HUES48 (cell line): ENCODE results near the gene PCDHA7.
A peak's percentile ranks its signal among the peaks of the same experiment; 100 is the strongest.
"Not testable (repeated sequence)": the region's sequence is repeated elsewhere in the genome, so short reads cannot be mapped to it uniquely, and the experiment has no call there.

Source experiments
- H3K27ac ChIP-seq: one replicate; pipeline ENCODE4 v1.7.0; 2013; ENCODE audit warnings: low read depth, low read length, inconsistent platforms
- H3K27me3 ChIP-seq: 2 replicates; pipeline ENCODE4 v1.6.1; 2013; ENCODE audit warnings: mild to moderate bottlenecking, low read length; ENCODE audit not compliant: control insufficient read depth, insufficient read depth
- H3K36me3 ChIP-seq: 2 replicates; pipeline ENCODE4 v1.6.1; 2013; ENCODE audit warnings: low read length; ENCODE audit not compliant: control insufficient read depth, insufficient read depth
- H3K4me1 ChIP-seq: 2 replicates; pipeline ENCODE4 v1.6.1; 2013; ENCODE audit warnings: mild to moderate bottlenecking, low read length; ENCODE audit not compliant: control insufficient read depth, insufficient read depth
- H3K4me3 ChIP-seq: 2 replicates; pipeline ENCODE4 v1.5.1; 2013; ENCODE audit warnings: mild to moderate bottlenecking, low read depth, low read length
- H3K9ac ChIP-seq: 2 replicates; pipeline ENCODE4 v1.6.1; 2013; ENCODE audit warnings: mild to moderate bottlenecking, low read depth, low read length, moderate library complexity
- H3K9me3 ChIP-seq: 2 replicates; pipeline ENCODE4 v1.6.1; 2013; ENCODE audit warnings: low read length; ENCODE audit not compliant: control insufficient read depth, insufficient read depth

Gene PCDHA7

GRCh38 chr5:140801494-140801841, 32.6 kb upstream of the PCDHA7 start:
- no peak overlapping the region; the same call in 1 of the 2 replicates for H3K4me3 ChIP-seq
- no peaks in the 10 kb centered on the region for H3K4me1 ChIP-seq
- H3K27me3 ChIP-seq, result no peaks in the 10 kb centered on the region
- H3K36me3 ChIP-seq, result no peaks in the 10 kb centered on the region
- no peak overlapping the region for H3K9ac ChIP-seq
- H3K27ac ChIP-seq, result no peak overlapping the region
- H3K9me3 ChIP-seq, result peaks cover 14% of the 10 kb centered on the region; the same call in 1 of the 2 replicates

GRCh38 chr5:140802381-140802780, 31.7 kb upstream of the PCDHA7 start:
- not testable (repeated sequence) for H3K27me3 ChIP-seq, H3K4me3 ChIP-seq, H3K36me3 ChIP-seq, H3K4me1 ChIP-seq, H3K9ac ChIP-seq, H3K27ac ChIP-seq
- H3K9me3 ChIP-seq, result peaks cover 14% of the 10 kb centered on the region; the same call in 1 of the 2 replicates

GRCh38 chr5:140802781-140803271, 31.2 kb upstream of the PCDHA7 start:
- Histone ChIP-seq H3K4me1 (no peaks in the 10 kb centered on the region), H3K27me3 (no peaks in the 10 kb centered on the region), H3K9me3 (peaks cover 14% of the 10 kb centered on the region; the same call in 1 of the 2 replicates), H3K4me3 (no peak overlapping the region), H3K36me3 (no peaks in the 10 kb centered on the region), H3K27ac (no peak overlapping the region), H3K9ac (no peak overlapping the region)

- no peaks in the 10 kb centered on the region for H3K36me3 ChIP-seq
- no peaks in the 10 kb centered on the region for H3K27me3 ChIP-seq
- peaks cover 6% of the 10 kb centered on the region; the same call in 1 of the 2 replicates for H3K9me3 ChIP-seq
- H3K4me1 ChIP-seq, result no peaks in the 10 kb centered on the region
- H3K9ac ChIP-seq, result peak within 1 kb of the TSS; percentile 80
- H3K27ac ChIP-seq, result no peak within 1 kb of the TSS
- peak within 1 kb of the TSS; percentile 83 for H3K4me3 ChIP-seq
Measured at GRCh38 chr5:140806834-140807775, 27.0 kb upstream of the PCDHA7 start, which contains the start of gene PCDHA4. PCDHA4 (plus strand) TSS chr5:140807068.

- H3K27ac ChIP-seq, H3K36me3 ChIP-seq, H3K4me1 ChIP-seq, H3K27me3 ChIP-seq, H3K9ac ChIP-seq, H3K4me3 ChIP-seq, H3K9me3 ChIP-seq: not testable (repeated sequence)
Measured at GRCh38 chr5:140808241-140808888, 25.7 kb upstream of the PCDHA7 start.

- Histone ChIP-seq H3K9ac (no peak overlapping the region), H3K27me3 (no peaks in the 10 kb centered on the region), H3K4me3 (no peak overlapping the region), H3K9me3 (no peaks in the 10 kb centered on the region), H3K4me1 (no peaks in the 10 kb centered on the region), H3K36me3 (no peaks in the 10 kb centered on the region), H3K27ac (no peak overlapping the region)
Measured at GRCh38 chr5:140808889-140809291, 25.2 kb upstream of the PCDHA7 start.

- H3K9ac ChIP-seq, result no peak within 1 kb of the TSS
- no peaks in the 10 kb centered on the region for H3K36me3 ChIP-seq
- H3K9me3 ChIP-seq, result no peaks in the 10 kb centered on the region
- no peak within 1 kb of the TSS for H3K27ac ChIP-seq
- no peaks in the 10 kb centered on the region for H3K4me1 ChIP-seq
- no peak within 1 kb of the TSS for H3K4me3 ChIP-seq
- H3K27me3 ChIP-seq, result no peaks in the 10 kb centered on the region
Measured at GRCh38 chr5:140821375-140822280, 12.4 kb upstream of the PCDHA7 start, which contains the start of gene PCDHA5. PCDHA5 (plus strand) TSS chr5:140821613.

- H3K27ac ChIP-seq, result no peak overlapping the region
- H3K9ac ChIP-seq, result no peak overlapping the region
- no peaks in the 10 kb centered on the region for H3K36me3 ChIP-seq
- H3K4me3 ChIP-seq, result no peak overlapping the region
- no peaks in the 10 kb centered on the region for H3K4me1 ChIP-seq
- H3K9me3 ChIP-seq, result no peaks in the 10 kb centered on the region
- no peaks in the 10 kb centered on the region for H3K27me3 ChIP-seq
Measured at GRCh38 chr5:140822281-140822629, 11.8 kb upstream of the PCDHA7 start.

GRCh38 chr5:140822969-140823368, 11.1 kb upstream of the PCDHA7 start:
- H3K9ac ChIP-seq, H3K9me3 ChIP-seq, H3K4me1 ChIP-seq, H3K36me3 ChIP-seq, H3K27me3 ChIP-seq, H3K4me3 ChIP-seq, H3K27ac ChIP-seq: not testable (repeated sequence)

- H3K27me3 ChIP-seq, result no peaks in the 10 kb centered on the region
- H3K27ac ChIP-seq, result no peak overlapping the region
- no peaks in the 10 kb centered on the region for H3K4me1 ChIP-seq
- H3K9ac ChIP-seq, result no peak overlapping the region
- no peaks in the 10 kb centered on the region for H3K9me3 ChIP-seq
- no peak overlapping the region for H3K4me3 ChIP-seq
- H3K36me3 ChIP-seq, result no peaks in the 10 kb centered on the region
Measured at GRCh38 chr5:140823475-140823874, 10.6 kb upstream of the PCDHA7 start.
